ENCODE results near the gene SEMA3G.

Gene SEMA3G

DNA sequence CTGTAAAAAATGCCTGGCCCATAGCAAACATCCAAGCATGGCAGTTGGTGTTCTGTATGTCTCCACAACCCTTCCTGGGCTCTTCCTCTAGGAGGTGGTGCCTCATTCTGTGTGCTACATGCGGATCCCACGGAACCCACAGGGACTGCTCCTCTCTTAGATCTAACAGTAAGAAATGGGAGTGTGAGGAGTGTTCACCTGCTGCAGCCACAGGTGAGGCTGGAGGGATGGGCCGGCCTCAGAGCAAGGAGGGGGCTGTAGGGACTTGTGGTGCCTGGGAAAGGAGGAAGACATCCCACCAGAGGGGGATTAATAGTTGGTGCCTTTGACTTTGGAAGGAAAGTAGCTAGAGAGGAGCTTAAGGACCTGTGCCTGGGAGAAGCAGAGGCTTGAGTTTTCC, 22.2 kb downstream of the SEMA3G start:
- DNase-seq (ENCODE audit: low read depth, low spot score) = no peak

DNA sequence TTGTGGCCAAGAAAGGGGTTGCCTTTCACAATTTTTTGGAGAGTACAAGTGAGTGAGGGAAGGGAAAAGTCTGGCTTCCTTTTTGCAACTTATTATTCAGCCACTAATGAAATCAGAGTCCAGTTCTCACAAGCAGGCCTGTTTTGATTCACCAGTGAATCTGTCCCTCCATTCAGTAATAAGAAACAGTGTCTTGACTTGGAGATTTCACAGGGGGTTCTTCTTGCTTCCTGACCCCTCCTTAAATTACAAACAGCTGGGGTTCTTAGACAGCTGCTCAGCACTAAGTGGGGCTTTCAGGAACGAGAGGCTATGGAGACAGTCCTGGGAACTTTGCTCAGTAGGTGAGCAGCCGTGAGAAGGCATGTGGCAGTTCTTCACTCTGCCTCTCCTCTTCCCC, 24.5 kb downstream of the SEMA3G start:
- DNase-seq (ENCODE audit: low read depth, low spot score) = no peak

DNA sequence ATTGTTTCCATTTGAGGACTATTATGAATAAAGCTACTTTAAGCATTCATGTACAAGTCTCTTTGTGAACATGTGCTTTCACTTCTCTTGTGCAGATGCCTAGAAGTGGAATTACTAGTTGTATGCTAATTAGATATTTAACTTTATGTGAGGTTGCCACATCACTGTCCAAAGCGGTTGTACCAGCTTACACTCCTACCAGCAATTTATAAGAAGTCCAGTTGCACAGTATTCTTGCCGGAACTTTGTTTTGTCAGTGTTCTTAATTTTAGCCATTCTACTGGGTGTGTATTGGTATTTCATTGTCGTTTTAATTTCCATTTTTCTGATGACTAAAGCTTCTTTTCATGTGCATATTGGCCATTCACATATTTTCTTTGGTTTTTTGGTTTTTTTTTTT, 29.1 kb downstream of the SEMA3G start:
- no peak for DNase-seq (ENCODE audit: low read depth, low spot score)

DNA sequence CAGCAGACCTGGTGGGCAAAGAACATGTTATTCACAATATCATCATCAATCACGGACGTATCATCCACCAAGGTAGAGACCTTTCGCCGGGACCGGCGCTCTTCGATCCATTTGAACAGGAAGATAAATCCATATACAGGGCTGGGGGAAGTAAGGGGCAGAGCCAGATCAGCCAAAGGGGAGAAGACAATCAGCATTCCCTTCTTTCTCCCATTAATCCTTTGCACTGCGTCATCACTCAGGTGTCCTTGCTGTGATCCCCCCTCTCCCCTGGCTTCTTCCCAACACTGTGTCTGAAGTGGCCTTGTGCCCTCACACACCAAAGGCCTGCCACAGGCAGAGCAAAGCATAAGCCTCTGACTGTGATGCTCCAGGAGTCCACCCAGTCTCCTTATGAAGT, 36.4 kb downstream of the SEMA3G start:
- no peak for DNase-seq (ENCODE audit: low read depth, low spot score)

DNA sequence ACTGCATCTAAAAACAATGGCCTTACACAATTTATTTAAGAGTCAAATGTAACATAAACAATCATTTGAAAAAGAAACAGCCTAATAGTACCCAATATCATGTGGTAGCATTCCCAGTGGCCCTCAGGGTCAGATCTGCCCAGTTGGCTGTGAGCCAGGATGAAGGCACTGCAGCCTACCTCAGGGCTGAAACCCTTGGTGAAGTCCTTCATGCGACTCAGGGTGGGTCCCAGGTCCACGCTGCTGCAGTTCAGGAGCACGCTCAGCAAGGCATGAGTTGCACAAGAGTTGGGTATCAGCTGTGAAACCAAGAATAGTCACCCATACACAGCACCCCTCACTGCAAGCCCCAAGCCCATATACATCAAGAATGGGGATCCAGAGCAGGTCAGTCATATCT, 37.1 kb downstream of the SEMA3G start:
- DNase-seq (ENCODE audit: low read depth, low spot score) = no peak

DNA sequence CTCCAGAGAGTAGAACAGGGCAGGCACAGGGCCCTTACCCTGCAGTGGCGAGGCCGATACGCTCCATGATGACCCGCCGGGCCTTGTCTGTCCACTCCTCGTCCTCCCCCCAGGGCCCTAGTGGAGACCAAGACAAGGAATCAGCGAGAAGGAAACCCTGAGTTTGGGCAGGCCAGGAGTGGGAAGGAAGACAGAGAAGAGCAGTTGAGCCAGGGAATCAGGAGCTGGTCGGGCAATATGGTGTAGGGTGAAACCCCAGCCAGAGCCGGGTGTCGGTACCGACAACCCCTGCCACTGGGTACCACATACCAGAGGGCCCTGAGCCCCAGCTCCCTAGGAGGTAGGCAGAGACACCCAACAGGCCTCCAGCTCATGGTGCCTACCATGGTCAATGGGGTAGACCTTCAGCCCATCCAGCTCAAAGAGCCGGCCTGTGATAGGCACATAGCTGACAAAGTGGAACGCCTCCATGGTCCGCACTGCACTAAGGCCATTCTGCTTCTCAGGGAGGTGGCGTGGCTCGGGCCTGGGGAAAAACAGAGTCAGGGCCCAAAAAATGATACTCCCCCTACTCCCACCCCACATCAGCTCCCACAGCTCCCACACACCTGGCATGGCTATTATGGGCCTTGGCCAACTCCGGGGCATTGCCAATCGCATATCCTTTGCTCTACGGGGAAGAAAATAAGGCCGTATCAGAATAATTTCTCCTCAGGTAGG, 38.0 kb downstream of the SEMA3G start:
- DNase-seq (ENCODE audit: low read depth, low spot score) = no peak

DNA sequence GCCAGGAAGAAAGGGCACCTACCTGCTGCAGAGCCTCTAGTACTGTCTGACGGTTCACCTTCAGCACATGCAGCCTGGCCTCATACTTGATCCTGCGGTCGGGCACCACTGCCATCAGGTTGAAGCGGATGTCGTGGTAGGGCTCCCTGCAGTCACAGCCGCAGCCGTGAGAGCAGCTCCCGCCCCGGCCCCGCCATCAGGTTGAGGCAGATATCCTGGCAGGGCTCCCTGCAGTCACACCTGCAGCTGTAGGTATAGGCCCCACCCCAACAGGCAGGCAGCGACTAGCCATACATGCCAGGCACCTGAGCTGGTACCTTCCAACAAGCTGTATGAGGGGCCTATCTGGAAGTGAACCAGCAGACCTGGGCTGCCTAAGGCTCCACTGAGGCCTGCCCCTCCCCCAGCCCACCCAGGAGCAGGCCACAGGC, 38.7 kb downstream of the SEMA3G start:
- no peak for DNase-seq (ENCODE audit: low read depth, low spot score)

DNA sequence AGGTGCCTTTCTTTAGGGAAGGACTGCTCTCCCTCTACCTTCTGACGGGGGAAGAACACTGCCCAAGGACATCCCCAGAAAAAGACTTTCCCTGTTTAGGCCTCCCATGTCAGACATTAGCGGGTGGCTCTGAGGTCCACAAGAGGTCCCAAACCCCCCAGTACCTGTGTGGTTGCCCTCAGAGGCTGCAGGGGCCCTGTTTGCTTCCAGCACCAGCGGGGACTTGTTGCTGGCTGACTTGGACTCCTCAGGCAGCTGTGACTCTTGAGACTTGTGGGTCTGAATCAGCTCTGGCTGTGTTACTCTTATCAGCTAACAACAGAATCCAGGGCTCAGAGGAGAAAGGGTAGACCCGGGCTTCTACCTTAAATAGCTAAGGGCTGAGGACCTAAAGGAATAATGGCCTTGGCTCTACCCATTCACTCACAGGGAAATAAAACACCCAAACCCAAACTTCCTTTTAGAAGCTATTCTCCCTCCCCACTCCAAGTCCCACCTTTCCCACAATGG, 39.2 kb downstream of the SEMA3G start:
- no peak for DNase-seq (ENCODE audit: low read depth, low spot score)

DNA sequence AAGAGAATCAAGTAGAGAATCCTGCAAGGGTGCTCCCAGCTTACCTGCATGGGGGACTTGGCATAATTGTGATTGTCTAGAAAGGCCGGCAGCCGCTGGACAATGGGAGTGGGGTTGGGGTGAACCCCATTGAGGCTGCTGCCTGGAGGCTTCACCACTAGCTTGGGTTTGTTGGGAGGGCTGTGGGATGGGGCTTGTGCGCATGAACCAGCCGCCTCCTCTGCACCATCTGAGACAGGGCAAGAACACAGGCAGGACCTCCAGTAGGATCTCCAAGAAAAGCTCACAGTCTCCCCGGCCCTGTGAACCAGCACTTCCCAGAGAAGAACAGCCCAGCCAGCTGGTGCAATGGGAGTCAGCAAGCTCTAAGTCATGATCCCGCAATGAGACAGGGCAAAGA, 39.8 kb downstream of the SEMA3G start:
- no peak for DNase-seq (ENCODE audit: low read depth, low spot score)

DNA sequence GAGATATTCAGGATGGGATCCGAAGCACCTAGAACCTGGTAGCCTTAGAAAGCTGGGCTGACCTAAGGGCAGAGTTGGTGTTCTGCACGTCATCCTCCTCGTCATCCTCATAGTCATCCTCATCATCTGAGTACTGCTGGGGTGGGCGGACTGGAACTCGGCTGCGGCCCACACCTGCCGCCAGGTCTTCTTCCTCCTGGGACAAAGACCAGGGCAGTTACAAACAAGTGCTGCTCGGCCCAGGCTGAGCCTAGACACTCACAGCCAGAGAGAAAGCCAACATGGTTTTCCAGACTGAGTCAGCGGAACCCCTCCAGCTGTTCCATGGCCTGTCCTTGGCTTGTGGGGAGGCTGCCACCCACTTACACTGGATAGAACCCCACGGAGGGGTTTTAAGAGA, 40.5 kb downstream of the SEMA3G start:
- no peak for DNase-seq (ENCODE audit: low read depth, low spot score)

DNA sequence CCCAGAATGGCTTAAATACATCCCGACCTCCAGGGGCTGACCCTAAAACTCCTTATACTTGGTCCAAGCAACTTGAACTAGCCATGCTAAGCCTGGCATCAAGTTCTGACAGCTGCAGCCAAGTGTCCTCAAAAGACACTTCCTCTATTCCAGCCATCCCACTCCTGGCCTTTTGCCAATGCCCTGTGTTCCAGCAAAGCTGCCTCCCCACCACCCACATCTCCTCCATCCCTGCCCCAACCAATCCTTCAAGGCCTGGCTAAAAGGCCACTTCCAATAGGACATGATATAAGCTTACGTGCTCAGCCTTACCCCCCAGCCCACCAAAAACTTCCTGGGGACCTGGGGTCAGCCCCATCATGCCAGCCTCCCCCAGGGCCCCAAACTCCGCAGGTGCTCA, 40.9 kb downstream of the SEMA3G start:
- DNase-seq (ENCODE audit: low read depth, low spot score) = no peak

DNA sequence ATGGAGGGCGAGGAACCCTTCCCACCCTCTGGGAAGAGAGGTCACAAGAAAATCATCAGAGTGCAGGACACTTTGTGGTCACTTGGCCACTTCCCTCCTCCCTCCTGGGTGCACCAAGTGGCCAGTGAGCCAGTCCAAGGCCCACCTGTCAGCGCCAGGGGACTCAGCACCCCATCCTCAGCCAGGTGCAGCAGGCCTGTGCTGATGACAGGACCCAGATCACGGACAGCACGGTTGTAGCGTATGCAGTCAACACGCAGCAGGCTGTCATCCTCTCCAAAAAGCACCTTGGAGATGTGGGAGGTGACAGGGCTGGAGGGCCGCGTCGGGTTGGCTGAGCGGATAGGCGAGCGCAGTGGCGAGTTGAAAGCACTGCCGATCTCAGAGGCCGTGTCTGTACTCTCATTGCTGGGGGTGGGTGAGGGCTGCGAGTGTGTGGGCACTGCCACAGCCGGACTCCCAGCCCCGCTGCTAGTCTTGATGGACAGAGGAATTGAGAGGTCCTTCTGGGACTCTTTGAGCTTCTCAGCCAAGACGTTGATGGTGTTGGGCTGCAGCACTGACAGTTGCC, 41.5 kb downstream of the SEMA3G start:
- DNase-seq (ENCODE audit: low read depth, low spot score) = no peak

DNA sequence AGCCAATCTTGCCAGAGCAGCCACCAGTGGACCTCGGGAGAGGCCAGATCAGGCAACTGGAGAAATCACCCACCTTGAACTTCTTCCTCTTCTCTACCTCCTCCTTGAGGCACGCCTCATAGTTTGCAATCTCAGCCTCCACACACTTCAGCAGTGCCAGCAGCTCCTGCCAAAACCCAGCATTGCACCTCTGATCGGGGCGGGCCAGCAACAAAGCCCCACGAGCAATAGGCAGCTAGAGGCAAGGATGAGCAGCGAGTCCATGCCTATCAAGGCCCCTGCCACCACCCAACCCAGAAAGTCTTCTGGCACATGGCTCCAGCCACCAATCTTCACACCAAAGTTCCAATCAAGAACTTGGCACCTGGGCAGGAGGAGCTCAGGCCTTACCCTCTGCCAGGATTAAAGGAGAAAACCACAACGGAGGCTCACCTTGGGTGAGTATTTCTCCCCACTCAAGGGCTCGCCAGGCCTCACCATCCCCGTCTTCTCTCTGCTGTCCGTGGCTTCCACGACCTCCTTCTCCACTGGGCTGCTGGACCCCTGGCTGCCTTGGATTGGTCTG, 42.1 kb downstream of the SEMA3G start:
- DNase-seq (ENCODE audit: low read depth, low spot score) = no peak

DNA sequence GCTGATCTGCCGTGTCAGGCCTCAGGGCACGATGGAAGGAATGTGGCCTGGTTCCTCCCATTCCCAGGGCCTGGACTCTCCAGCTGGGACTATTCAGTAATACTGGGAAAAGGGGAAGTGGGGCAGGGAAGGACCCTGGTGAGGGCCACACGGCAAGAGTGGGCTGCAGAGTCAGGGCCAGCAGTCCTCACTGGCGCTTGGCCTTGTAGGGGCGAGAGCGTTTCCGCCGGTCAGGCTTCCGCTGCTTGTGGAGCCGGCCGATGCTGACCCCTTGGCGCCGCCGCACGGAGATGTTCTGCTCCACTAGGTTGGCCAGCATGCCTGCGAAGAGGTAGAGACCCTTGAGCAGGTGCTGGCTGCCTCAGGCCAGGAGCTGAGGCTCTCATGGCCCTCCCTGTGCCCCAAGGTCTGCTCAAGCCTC, 42.8 kb downstream of the SEMA3G start:
- DNase-seq (ENCODE audit: low read depth, low spot score) = peak; percentile 41

DNA sequence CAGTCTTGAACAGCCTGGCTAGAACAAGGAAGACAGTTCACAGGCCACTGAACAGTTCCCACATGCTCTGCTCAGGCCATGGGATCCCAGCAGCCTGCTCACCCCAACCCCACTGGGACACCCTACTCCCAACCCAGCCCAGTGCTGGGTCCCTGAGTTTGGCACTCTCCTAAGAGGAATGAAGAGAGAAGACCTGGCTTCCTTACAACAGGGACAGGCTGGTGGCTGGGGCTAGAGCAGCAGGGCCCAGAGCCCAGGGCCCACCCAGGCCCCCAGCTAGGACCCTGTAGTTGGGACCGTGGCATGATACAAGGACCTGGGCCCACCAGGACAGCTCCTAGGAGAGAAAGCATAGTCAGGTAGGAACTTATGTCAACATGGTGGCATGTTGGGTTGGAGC, 43.4 kb downstream of the SEMA3G start:
- DNase-seq (ENCODE audit: low read depth, low spot score) = no peak

DNA sequence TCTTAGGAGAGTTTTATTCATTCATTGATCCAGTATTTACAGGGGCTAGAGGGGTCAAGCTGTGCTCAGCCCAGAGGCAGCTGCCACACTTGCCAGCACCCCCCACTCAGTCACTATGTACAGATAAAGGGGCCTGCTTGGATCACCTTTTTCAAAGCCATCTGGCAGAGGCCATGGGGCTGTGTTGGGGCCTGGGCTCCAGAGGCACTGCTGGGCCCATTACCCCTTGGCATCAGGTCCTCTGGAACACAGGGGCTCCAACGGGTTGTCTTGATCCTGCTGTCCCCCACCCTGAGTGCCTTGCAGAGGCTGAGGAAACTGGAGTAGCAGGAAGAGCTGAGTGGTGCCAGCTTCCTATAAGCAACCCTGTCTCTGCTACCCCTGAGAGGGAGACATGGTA, 43.9 kb downstream of the SEMA3G start:
- no peak for DNase-seq (ENCODE audit: low read depth, low spot score)

DNA sequence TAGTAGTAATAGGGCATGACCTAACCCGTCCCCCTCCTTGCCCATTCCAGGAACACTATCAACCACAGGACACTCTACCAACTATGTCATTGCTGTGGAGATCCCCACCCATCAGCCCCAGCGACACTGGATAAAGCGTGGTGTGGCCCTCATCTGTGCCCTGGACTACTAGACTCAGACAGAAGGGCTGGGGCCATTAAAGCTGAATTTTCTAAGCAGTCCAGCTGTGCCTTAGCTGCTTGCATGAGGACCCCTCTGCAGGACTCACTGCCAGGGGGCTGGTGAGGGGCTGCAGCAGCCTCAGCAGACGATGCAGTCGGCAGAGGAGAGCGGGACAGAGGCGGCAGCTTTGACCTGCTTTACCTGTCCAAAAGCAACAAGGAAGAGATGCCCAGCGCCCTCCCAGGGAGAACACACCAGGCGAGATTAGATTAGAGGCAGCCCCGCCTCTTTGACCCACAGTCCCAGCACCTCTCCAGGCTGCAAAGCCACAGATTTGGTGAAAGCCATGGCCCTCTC, 44.6 kb downstream of the SEMA3G start:
- no peak for DNase-seq (ENCODE audit: low read depth, low spot score)

DNA sequence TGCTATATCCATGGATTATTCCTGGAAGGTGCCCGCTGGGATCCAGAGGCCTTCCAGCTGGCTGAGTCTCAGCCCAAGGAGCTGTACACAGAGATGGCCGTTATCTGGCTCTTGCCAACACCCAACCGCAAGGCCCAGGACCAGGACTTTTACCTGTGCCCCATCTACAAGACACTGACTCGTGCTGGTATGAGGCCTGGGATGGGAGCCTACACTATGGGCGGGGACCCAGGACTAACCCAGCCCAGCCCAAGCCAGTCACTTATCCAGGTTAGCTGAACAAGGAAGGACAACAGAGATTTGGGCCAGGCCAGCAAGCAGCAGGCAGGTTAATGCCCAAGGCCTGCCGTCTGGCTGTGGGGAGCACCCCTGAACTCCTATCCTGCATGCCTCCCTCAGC, 45.3 kb downstream of the SEMA3G start:
- no peak for DNase-seq (ENCODE audit: low read depth, low spot score)

DNA sequence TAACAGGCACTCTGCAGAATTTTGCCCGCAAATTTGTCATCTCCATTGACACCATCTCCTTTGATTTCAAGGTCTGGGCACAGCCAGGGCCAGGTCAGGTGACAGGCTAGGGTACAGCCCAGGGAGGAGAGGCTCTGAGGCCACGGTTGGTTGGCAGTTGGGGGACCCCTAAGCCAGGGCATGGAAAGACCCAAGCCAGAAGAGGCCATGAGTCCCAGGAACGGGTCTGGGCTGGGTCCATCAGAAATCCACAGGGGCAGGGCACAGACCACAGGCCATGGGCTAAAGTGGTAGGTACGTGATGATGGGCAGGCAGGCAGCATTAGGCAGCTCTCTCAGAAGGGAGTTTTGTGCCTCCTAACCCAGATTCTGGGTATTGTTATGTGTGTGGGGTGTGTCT, 45.8 kb downstream of the SEMA3G start:
- DNase-seq (ENCODE audit: low read depth, low spot score) = no peak

DNA sequence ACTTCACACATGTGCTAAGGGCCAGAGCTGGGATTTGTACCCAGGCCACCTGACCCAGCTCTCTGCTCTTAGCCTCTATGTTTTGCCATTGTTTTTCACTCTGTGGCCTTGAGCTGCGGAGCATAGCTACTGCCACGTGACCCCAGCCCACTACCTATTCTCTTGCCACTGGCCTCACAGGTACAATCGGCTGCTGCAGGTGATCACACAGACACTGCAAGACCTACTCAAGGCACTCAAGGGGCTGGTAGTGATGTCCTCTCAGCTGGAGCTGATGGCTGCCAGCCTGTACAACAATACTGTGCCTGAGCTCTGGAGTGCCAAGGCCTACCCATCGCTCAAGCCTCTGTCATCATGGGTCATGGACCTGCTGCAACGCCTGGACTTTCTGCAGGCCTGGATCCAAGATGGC, 46.2 kb downstream of the SEMA3G start:
- DNase-seq (ENCODE audit: low read depth, low spot score) = no peak

DNA sequence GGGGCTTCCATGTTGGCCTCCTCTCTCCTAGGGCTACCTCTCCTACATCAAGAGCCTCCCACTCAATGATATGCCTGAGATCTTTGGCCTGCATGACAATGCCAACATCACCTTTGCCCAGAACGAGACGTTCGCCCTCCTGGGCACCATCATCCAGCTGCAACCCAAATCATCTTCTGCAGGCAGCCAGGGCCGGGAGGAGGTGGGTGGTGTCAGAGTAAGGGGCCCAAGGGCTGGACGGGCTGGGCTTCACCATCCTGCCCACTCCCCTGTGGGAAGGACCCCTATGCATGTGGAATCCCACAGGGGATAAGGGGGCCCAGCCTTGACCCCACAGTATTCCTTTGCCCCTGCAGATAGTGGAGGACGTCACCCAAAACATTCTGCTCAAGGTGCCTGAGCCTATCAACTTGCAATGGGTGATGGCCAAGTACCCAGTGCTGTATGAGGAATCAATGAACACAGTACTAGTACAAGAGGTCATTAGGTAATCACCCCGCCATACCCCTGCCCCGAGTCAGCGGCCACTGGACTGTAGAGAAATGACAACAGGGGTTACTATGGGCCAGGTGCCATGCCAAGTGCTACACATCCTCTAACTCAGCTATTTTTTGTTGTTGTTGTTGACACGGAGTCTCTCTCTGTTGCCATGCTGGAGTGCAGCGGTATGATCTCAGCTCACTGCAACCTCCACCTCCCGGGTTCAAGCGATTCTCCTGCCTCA, 47.1 kb downstream of the SEMA3G start:
- DNase-seq (ENCODE audit: low read depth, low spot score) = no peak

DNA sequence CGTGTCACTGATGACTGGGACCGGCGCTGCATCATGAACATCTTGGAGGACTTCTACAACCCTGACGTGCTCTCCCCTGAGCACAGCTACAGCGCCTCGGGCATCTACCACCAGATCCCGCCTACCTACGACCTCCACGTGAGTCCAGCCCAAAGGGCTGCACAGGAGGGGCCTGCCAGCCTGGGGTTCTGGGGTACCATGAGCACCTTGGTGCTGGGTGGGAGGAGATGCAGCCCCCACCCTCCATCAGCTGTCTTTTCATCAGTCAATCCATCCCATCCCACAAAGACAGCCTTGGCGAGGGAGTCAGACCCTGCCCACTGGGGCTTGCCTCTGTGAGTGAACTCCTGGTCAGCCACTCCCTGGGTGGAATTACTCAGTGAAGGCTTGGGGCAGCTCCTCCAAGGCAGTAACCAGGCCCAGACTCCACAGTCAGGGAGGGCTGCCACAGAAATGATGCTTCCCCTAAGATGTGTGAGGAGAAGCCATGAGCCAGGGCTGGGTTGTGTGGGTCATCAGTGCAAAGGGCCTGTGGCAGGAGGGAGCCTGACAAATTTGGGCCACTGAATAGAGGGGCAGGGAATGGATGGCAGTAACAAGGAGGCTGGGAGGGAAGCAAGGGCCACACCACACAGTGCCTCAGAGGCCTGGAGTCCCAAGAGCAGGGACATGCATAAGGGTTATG, 47.9 kb downstream of the SEMA3G start:
- DNase-seq (ENCODE audit: low read depth, low spot score) = no peak

All from ELF-1 (cell line).